HG02885 (cell line): Measurements from ENCODE around the gene DICER1.
"Not testable (repeated sequence)": the region's sequence is repeated elsewhere in the genome, so short reads cannot be mapped to it uniquely, and the experiment has no call there.

Experiments
- ATAC-seq: cut with Tn5 transposase; IDR thresholded peaks from one replicate; pipeline ENCODE4 v1.9.1; 2021; ENCODE audit warnings: mild to moderate bottlenecking; ENCODE audit not compliant: unreplicated experiment, poor library complexity

Gene DICER1

GRCh38 chr14:95185033-95185766 is 27.9 kb upstream of the DICER1 start:
- no peak for ATAC-seq

GRCh38 chr14:95184413-95184790 is 27.1 kb upstream of the DICER1 start:
- no peak for ATAC-seq

- no peak for ATAC-seq
Measured at GRCh38 chr14:95183532-95184412, 26.4 kb upstream of the DICER1 start.

GRCh38 chr14:95183082-95183481 is 25.8 kb upstream of the DICER1 start:
- no peak for ATAC-seq

- no peak for ATAC-seq
Measured at GRCh38 chr14:95182379-95182778, 25.1 kb upstream of the DICER1 start.

GRCh38 chr14:95180966-95181741 is 23.8 kb upstream of the DICER1 start:
- no peak for ATAC-seq

GRCh38 chr14:95175670-95176069 is 18.3 kb upstream of the DICER1 start:
- not testable (repeated sequence) for ATAC-seq

GRCh38 chr14:95174184-95174792 is 17.0 kb upstream of the DICER1 start:
- no peak for ATAC-seq

- ATAC-seq = no peak
Measured at GRCh38 chr14:95173518-95173917, 16.2 kb upstream of the DICER1 start.

GRCh38 chr14:95167177-95167576 is 9.8 kb upstream of the DICER1 start:
- ATAC-seq = no peak

- ATAC-seq = no peak
Measured at GRCh38 chr14:95165517-95165916, 8.2 kb upstream of the DICER1 start.

- ATAC-seq = no peak
Measured at GRCh38 chr14:95164506-95164905, 7.2 kb upstream of the DICER1 start.

GRCh38 chr14:95163666-95164065 is 6.3 kb upstream of the DICER1 start:
- no peak for ATAC-seq

GRCh38 chr14:95163132-95163531 is 5.8 kb upstream of the DICER1 start:
- no peak for ATAC-seq

GRCh38 chr14:95162641-95163040 is 5.3 kb upstream of the DICER1 start:
- ATAC-seq = no peak

GRCh38 chr14:95157048-95157326 is 342 bp downstream of the DICER1 start:
- ATAC-seq = peak; percentile 39

GRCh38 chr14:95156161-95157047 is 925 bp downstream of the DICER1 start:
- ATAC-seq = peak; percentile 43

- ATAC-seq = no peak
Measured at GRCh38 chr14:95155045-95155444, 2.3 kb downstream of the DICER1 start.

- ATAC-seq = no peak
Measured at GRCh38 chr14:95153866-95154265, 3.5 kb downstream of the DICER1 start.

- ATAC-seq = no peak
Measured at GRCh38 chr14:95151561-95151960, 5.8 kb downstream of the DICER1 start.
